Measurements from ENCODE around the gene NPAS3.

Gene NPAS3

GRCh38 chr14:33229269-33229929 lies 290.7 kb downstream of the NPAS3 start:
- Mint-ChIP-seq H3K9me3 (no peaks in the 10 kb centered on the region), H3K27me3 (no peaks in the 10 kb centered on the region), H3K4me3 (no peak overlapping the region), H3K36me3 (no peaks in the 10 kb centered on the region), H3K4me1 (no peaks in the 10 kb centered on the region), H3K27ac (no peak overlapping the region)
- DNase-seq (no peak), ATAC-seq (replicated peaks) (no peak)

- Mint-ChIP-seq H3K4me3 (no peak overlapping the region), H3K27ac (no peak overlapping the region), H3K4me1 (no peaks in the 10 kb centered on the region), H3K27me3 (no peaks in the 10 kb centered on the region), H3K36me3 (no peaks in the 10 kb centered on the region), H3K9me3 (no peaks in the 10 kb centered on the region)
- ATAC-seq (replicated peaks), result no peak
- DNase-seq, result no peak
Measured at GRCh38 chr14:33230021-33230420, 291.3 kb downstream of the NPAS3 start.

GRCh38 chr14:33232031-33232430 lies 293.4 kb downstream of the NPAS3 start:
- no peaks in the 10 kb centered on the region for H3K4me1 Mint-ChIP-seq
- no peaks in the 10 kb centered on the region for H3K27me3 Mint-ChIP-seq
- no peak overlapping the region for H3K4me3 Mint-ChIP-seq
- H3K36me3 Mint-ChIP-seq, result no peaks in the 10 kb centered on the region
- no peaks in the 10 kb centered on the region for H3K9me3 Mint-ChIP-seq
- ATAC-seq (replicated peaks) (no peak), DNase-seq (no peak)
- H3K27ac Mint-ChIP-seq, result no peak overlapping the region

- H3K9me3 Mint-ChIP-seq, result no peaks in the 10 kb centered on the region
- no peak overlapping the region for H3K27ac Mint-ChIP-seq
- ATAC-seq (replicated peaks) (no peak), DNase-seq (no peak)
- no peaks in the 10 kb centered on the region for H3K27me3 Mint-ChIP-seq
- no peak overlapping the region for H3K4me3 Mint-ChIP-seq
- no peaks in the 10 kb centered on the region for H3K36me3 Mint-ChIP-seq
- no peaks in the 10 kb centered on the region for H3K4me1 Mint-ChIP-seq
Measured at GRCh38 chr14:33237115-33237740, 298.5 kb downstream of the NPAS3 start.

GRCh38 chr14:33239465-33239864 lies 300.8 kb downstream of the NPAS3 start:
- DNase-seq (no peak), ATAC-seq (replicated peaks) (no peak)
- Mint-ChIP-seq H3K9me3 (peaks cover 0 to 1% of the 10 kb centered on the region in 2 donors), H3K27me3 (no peaks in the 10 kb centered on the region), H3K36me3 (no peaks in the 10 kb centered on the region), H3K4me3 (no peak overlapping the region), H3K4me1 (no peaks in the 10 kb centered on the region), H3K27ac (no peak overlapping the region)

- Mint-ChIP-seq H3K9me3 (peaks cover 0 to 1% of the 10 kb centered on the region in 2 donors), H3K27me3 (no peaks in the 10 kb centered on the region), H3K4me1 (no peaks in the 10 kb centered on the region), H3K36me3 (no peaks in the 10 kb centered on the region), H3K27ac (no peak overlapping the region), H3K4me3 (no peak overlapping the region)
- no peak for ATAC-seq (replicated peaks)
- no peak for DNase-seq
Measured at GRCh38 chr14:33240466-33240865, 301.8 kb downstream of the NPAS3 start.

- H3K4me1 Mint-ChIP-seq, result no peaks in the 10 kb centered on the region
- H3K4me3 Mint-ChIP-seq, result no peak overlapping the region
- DNase-seq (no peak), ATAC-seq (replicated peaks) (no peak)
- no peak overlapping the region for H3K27ac Mint-ChIP-seq
- H3K27me3 Mint-ChIP-seq, result no peaks in the 10 kb centered on the region
- H3K9me3 Mint-ChIP-seq, result peaks cover 0 to 1% of the 10 kb centered on the region in 2 donors
- no peaks in the 10 kb centered on the region for H3K36me3 Mint-ChIP-seq
Measured at GRCh38 chr14:33241331-33241730, 302.7 kb downstream of the NPAS3 start.

GRCh38 chr14:33249233-33249820 lies 310.6 kb downstream of the NPAS3 start:
- H3K27me3 Mint-ChIP-seq, result no peaks in the 10 kb centered on the region
- no peak overlapping the region for H3K4me3 Mint-ChIP-seq
- no peaks in the 10 kb centered on the region for H3K4me1 Mint-ChIP-seq
- ATAC-seq (replicated peaks), result no peak
- no peak for DNase-seq
- no peaks in the 10 kb centered on the region for H3K36me3 Mint-ChIP-seq
- H3K9me3 Mint-ChIP-seq, result no peaks in the 10 kb centered on the region
- H3K27ac Mint-ChIP-seq, result no peak overlapping the region

- Mint-ChIP-seq H3K9me3 (peaks cover 0 to 2% of the 10 kb centered on the region in 2 donors), H3K4me3 (no peak overlapping the region), H3K4me1 (no peaks in the 10 kb centered on the region), H3K27ac (no peak overlapping the region), H3K36me3 (no peaks in the 10 kb centered on the region), H3K27me3 (no peaks in the 10 kb centered on the region)
- no peak for ATAC-seq (replicated peaks)
- DNase-seq, result no peak
Measured at GRCh38 chr14:33250963-33251362, 312.3 kb downstream of the NPAS3 start.

- H3K27me3 Mint-ChIP-seq, result no peaks in the 10 kb centered on the region
- no peak for ATAC-seq (replicated peaks)
- no peaks in the 10 kb centered on the region for H3K4me1 Mint-ChIP-seq
- no peak overlapping the region for H3K4me3 Mint-ChIP-seq
- no peak overlapping the region for H3K27ac Mint-ChIP-seq
- no peaks in the 10 kb centered on the region for H3K36me3 Mint-ChIP-seq
- peaks cover 0 to 5% of the 10 kb centered on the region in 2 donors for H3K9me3 Mint-ChIP-seq
- DNase-seq, result no peak
Measured at GRCh38 chr14:33254342-33254741, 315.7 kb downstream of the NPAS3 start.

GRCh38 chr14:33254861-33255395 lies 316.2 kb downstream of the NPAS3 start:
- H3K4me3 Mint-ChIP-seq, result no peak overlapping the region
- H3K27ac Mint-ChIP-seq, result no peak overlapping the region
- no peak for ATAC-seq (replicated peaks)
- no peak for DNase-seq
- H3K9me3 Mint-ChIP-seq, result peaks cover 0 to 5% of the 10 kb centered on the region in 2 donors
- no peaks in the 10 kb centered on the region for H3K27me3 Mint-ChIP-seq
- H3K36me3 Mint-ChIP-seq, result no peaks in the 10 kb centered on the region
- no peaks in the 10 kb centered on the region for H3K4me1 Mint-ChIP-seq

- Mint-ChIP-seq H3K4me1 (no peaks in the 10 kb centered on the region), H3K9me3 (peaks cover 0 to 5% of the 10 kb centered on the region in 2 donors), H3K27ac (no peak overlapping the region), H3K36me3 (no peaks in the 10 kb centered on the region), H3K4me3 (no peak overlapping the region), H3K27me3 (no peaks in the 10 kb centered on the region)
- no peak for ATAC-seq (replicated peaks)
- DNase-seq, result no peak
Measured at GRCh38 chr14:33257796-33258195, 319.1 kb downstream of the NPAS3 start.

- Mint-ChIP-seq H3K27me3 (no peaks in the 10 kb centered on the region), H3K4me1 (no peaks in the 10 kb centered on the region), H3K9me3 (peaks cover 0 to 6% of the 10 kb centered on the region in 2 donors), H3K36me3 (no peaks in the 10 kb centered on the region), H3K4me3 (no peak overlapping the region), H3K27ac (no peak overlapping the region)
- DNase-seq (no peak), ATAC-seq (replicated peaks) (no peak)
Measured at GRCh38 chr14:33259764-33260163, 321.1 kb downstream of the NPAS3 start.

GRCh38 chr14:33271216-33271615 lies 332.5 kb downstream of the NPAS3 start:
- DNase-seq, result no peak
- no peak for ATAC-seq (replicated peaks)
- no peaks in the 10 kb centered on the region for H3K27me3 Mint-ChIP-seq
- H3K9me3 Mint-ChIP-seq, result no peaks in the 10 kb centered on the region
- no peak overlapping the region for H3K4me3 Mint-ChIP-seq
- no peaks in the 10 kb centered on the region for H3K4me1 Mint-ChIP-seq
- no peak overlapping the region for H3K27ac Mint-ChIP-seq
- no peaks in the 10 kb centered on the region for H3K36me3 Mint-ChIP-seq

- H3K27me3 Mint-ChIP-seq, result no peaks in the 10 kb centered on the region
- ATAC-seq (replicated peaks) (no peak), DNase-seq (no peak)
- no peak overlapping the region for H3K4me3 Mint-ChIP-seq
- no peaks in the 10 kb centered on the region for H3K4me1 Mint-ChIP-seq
- no peaks in the 10 kb centered on the region for H3K36me3 Mint-ChIP-seq
- no peaks in the 10 kb centered on the region for H3K9me3 Mint-ChIP-seq
- no peak overlapping the region for H3K27ac Mint-ChIP-seq
Measured at GRCh38 chr14:33271891-33272290, 333.2 kb downstream of the NPAS3 start.
